ENCODE results near the gene NEXMIF.
"Not testable (repeated sequence)": the region's sequence is repeated elsewhere in the genome, so short reads cannot be mapped to it uniquely, and the experiment has no call there.

Gene NEXMIF

DNA sequence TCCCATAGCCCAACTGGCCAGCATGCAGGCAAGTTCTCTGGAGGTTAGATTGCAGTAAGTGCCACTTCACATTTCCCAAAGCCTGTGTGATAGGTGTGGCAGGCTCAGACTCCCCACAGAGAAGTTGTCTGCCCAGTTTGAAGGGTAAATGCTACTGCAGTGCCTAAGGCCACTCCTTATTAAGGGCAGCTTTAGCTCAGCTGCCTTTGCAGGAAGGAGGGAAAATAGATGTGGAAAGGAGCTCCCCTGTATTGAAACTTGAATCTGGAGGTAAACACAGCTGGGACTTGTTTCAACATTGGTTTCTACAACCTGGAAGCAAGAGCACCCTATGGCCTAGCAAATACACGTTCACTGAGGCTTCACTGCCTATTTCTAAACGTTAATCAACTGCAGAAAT, 22.4 kb downstream of the NEXMIF start:
- no peaks in the 10 kb centered on the region for H3F3A ChIP-seq (ENCODE audit: insufficient read depth, low read length)
- no peaks in the 10 kb centered on the region for H3K36me3 ChIP-seq (replicated peaks; ENCODE audit: insufficient read depth, low read length)
- no peaks in the 10 kb centered on the region for H3K27me3 ChIP-seq (replicated peaks; ENCODE audit: insufficient read depth, low read length)
- no peaks in the 10 kb centered on the region for H4K20me1 ChIP-seq (ENCODE audit: insufficient read depth, low read length)
- no peaks in the 10 kb centered on the region for H3K79me2 ChIP-seq (ENCODE audit: low read length)
- no peak for DNase-seq
- H3K9ac ChIP-seq (ENCODE audit: low read length) = no peak overlapping the region
- no peaks in the 10 kb centered on the region for H3K9me3 ChIP-seq (replicated peaks; ENCODE audit: insufficient read depth, low read length)
- H3K4me2 ChIP-seq (ENCODE audit: low read depth, low read length) = no peak overlapping the region
- no peak overlapping the region for H3K4me3 ChIP-seq (ENCODE audit: low read length)
- no peaks in the 10 kb centered on the region for H3K9me2 ChIP-seq (replicated peaks; ENCODE audit: insufficient read depth, low read length)
- TF ChIP-seq EZH2 (optimal IDR thresholded peaks at IDR 0.05; ENCODE audit: low read depth, low read length) (no peak), EZH2phosphoT487 (IDR thresholded peaks at IDR 0.05; ENCODE audit: low read length) (no peak)
- TF ChIP-seq, protein P1, sequence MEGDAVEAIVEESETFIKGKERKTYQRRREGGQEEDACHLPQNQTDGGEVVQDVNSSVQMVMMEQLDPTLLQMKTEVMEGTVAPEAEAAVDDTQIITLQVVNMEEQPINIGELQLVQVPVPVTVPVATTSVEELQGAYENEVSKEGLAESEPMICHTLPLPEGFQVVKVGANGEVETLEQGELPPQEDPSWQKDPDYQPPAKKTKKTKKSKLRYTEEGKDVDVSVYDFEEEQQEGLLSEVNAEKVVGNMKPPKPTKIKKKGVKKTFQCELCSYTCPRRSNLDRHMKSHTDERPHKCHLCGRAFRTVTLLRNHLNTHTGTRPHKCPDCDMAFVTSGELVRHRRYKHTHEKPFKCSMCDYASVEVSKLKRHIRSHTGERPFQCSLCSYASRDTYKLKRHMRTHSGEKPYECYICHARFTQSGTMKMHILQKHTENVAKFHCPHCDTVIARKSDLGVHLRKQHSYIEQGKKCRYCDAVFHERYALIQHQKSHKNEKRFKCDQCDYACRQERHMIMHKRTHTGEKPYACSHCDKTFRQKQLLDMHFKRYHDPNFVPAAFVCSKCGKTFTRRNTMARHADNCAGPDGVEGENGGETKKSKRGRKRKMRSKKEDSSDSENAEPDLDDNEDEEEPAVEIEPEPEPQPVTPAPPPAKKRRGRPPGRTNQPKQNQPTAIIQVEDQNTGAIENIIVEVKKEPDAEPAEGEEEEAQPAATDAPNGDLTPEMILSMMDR (IDR thresholded peaks at IDR 0.05; ENCODE audit: low read length) = no peak
- H3K4me1 ChIP-seq (ENCODE audit: low read length) = no peaks in the 10 kb centered on the region
- no peak overlapping the region for H2AFZ ChIP-seq (ENCODE audit: low read length)
- H3K27ac ChIP-seq (ENCODE audit: low read length) = no peak overlapping the region

DNA sequence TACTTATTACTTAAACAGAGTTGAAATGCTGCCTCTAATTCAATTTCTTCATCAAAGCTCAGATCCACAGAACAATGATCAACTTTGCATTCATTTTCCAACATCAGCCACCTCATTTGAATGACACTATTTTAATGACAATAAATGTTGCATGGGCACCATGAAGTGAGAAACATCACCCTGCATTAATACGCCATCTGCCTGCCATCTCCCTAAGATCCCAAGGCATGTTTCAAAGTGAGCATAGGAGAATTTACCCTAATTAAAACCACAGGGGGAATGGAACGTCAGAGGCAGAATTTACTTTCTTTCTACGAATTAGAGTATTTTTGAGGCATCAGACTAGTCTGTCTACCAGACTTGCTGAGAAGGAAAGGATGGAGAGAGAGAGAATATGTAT, 32.7 kb downstream of the NEXMIF start:
- Histone ChIP-seq H3K27ac (ENCODE audit: low read length) (no peak overlapping the region), H3K9me2 (replicated peaks; ENCODE audit: insufficient read depth, low read length) (no peaks in the 10 kb centered on the region), H3K79me2 (ENCODE audit: low read length) (no peaks in the 10 kb centered on the region), H3K27me3 (replicated peaks; ENCODE audit: insufficient read depth, low read length) (no peaks in the 10 kb centered on the region), H3K4me1 (ENCODE audit: low read length) (no peaks in the 10 kb centered on the region), H3K4me2 (ENCODE audit: low read depth, low read length) (no peak overlapping the region), H3K4me3 (ENCODE audit: low read length) (no peak overlapping the region), H3K36me3 (replicated peaks; ENCODE audit: insufficient read depth, low read length) (no peaks in the 10 kb centered on the region), H3F3A (ENCODE audit: insufficient read depth, low read length) (no peaks in the 10 kb centered on the region), H3K9ac (ENCODE audit: low read length) (no peak overlapping the region), H4K20me1 (ENCODE audit: insufficient read depth, low read length) (no peaks in the 10 kb centered on the region), H3K9me3 (replicated peaks; ENCODE audit: insufficient read depth, low read length) (no peaks in the 10 kb centered on the region), H2AFZ (ENCODE audit: low read length) (no peak overlapping the region)
- TF ChIP-seq, protein P1 (IDR thresholded peaks at IDR 0.05; ENCODE audit: low read length) = no peak
- TF ChIP-seq EZH2 (optimal IDR thresholded peaks at IDR 0.05; ENCODE audit: low read depth, low read length) = no peak
- no peak for TF ChIP-seq EZH2phosphoT487 (IDR thresholded peaks at IDR 0.05; ENCODE audit: low read length)
- no peak for DNase-seq

DNA sequence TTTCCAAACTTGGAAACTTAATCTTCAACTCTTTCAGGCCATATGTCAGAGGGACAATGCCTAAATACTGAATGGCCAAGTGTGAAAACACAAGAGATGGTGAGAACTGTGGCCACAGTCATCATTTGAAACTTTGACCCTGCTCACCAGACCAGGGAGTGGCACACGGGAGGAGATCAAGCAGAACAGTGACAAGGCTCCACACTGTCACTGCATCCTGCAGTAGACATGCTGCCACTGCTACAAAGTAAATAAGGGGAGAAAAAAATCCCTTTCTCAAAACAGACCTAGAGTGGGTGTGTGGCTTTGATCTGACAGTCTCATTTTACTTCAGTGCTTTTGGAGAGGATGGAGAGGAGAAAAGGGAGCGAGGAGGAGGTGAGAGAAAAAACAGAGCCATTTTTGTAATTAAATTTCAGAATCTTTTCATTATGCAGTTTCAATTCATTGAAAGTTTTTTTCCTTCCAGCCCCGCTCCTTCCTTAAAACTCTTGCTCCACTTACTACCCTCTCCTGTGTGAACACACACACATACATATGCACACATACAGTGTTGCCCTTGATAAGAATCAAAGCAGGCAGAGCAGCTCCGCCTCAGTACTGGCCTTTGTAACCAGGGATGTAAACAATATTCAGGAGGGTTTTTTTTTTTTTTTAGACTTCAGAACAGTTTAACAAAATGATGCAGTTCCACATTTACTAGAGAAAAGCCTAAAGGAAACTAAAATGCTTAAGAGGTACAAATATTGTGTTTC, 34.4 kb downstream of the NEXMIF start:
- no peaks in the 10 kb centered on the region for H3K79me2 ChIP-seq (ENCODE audit: low read length)
- no peak overlapping the region for H3K4me2 ChIP-seq (ENCODE audit: low read depth, low read length)
- H3F3A ChIP-seq (ENCODE audit: insufficient read depth, low read length) = no peaks in the 10 kb centered on the region
- no peak for DNase-seq
- H3K9me3 ChIP-seq (replicated peaks; ENCODE audit: insufficient read depth, low read length) = no peaks in the 10 kb centered on the region
- H3K27ac ChIP-seq (ENCODE audit: low read length) = no peak overlapping the region
- H3K9ac ChIP-seq (ENCODE audit: low read length) = no peak overlapping the region
- H3K4me1 ChIP-seq (ENCODE audit: low read length) = no peaks in the 10 kb centered on the region
- no peak overlapping the region for H2AFZ ChIP-seq (ENCODE audit: low read length)
- H3K27me3 ChIP-seq (replicated peaks; ENCODE audit: insufficient read depth, low read length) = no peaks in the 10 kb centered on the region
- no peaks in the 10 kb centered on the region for H4K20me1 ChIP-seq (ENCODE audit: insufficient read depth, low read length)
- H3K4me3 ChIP-seq (ENCODE audit: low read length) = no peak overlapping the region
- H3K9me2 ChIP-seq (replicated peaks; ENCODE audit: insufficient read depth, low read length) = no peaks in the 10 kb centered on the region
- no peaks in the 10 kb centered on the region for H3K36me3 ChIP-seq (replicated peaks; ENCODE audit: insufficient read depth, low read length)
- TF ChIP-seq EZH2 (optimal IDR thresholded peaks at IDR 0.05; ENCODE audit: low read depth, low read length) (no peak), EZH2phosphoT487 (IDR thresholded peaks at IDR 0.05; ENCODE audit: low read length) (no peak)
- TF ChIP-seq, protein P1 (IDR thresholded peaks at IDR 0.05; ENCODE audit: low read length) = no peak

DNA sequence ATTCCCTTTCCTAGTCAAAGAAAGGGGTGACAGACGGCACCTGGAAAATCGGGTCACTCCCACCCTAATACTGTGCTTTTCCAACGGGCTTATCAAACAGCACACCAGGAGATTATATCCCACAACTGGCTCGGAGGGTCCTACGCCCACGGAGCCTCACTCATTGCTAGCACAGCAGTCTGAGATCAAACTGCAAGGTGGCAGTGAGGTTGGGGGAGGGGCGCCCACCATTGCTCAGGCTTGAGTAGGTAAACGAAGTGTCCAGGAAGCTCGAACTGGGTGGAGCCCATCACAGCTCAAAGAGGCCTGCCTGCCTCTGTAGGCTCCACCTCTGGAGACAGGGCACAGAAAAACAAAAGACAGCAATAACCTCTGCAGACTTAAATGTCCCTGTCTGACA, 42.9 kb downstream of the NEXMIF start:
- H3K4me3 ChIP-seq (ENCODE audit: low read length); H3K9me3 ChIP-seq (replicated peaks; ENCODE audit: insufficient read depth, low read length); H3K4me1 ChIP-seq (ENCODE audit: low read length); H3K4me2 ChIP-seq (ENCODE audit: low read depth, low read length); H3K27me3 ChIP-seq (replicated peaks; ENCODE audit: insufficient read depth, low read length); H3K79me2 ChIP-seq (ENCODE audit: low read length); H3K9ac ChIP-seq (ENCODE audit: low read length); H3F3A ChIP-seq (ENCODE audit: insufficient read depth, low read length); H3K9me2 ChIP-seq (replicated peaks; ENCODE audit: insufficient read depth, low read length); H2AFZ ChIP-seq (ENCODE audit: low read length); H4K20me1 ChIP-seq (ENCODE audit: insufficient read depth, low read length); DNase-seq; H3K27ac ChIP-seq (ENCODE audit: low read length); H3K36me3 ChIP-seq (replicated peaks; ENCODE audit: insufficient read depth, low read length): not testable (repeated sequence)
